SK-N-SH treated with all-trans-retinoic acid at 6 μM for 48 hours (cell line): ENCODE measurements around the gene HOMEZ.

Source experiments
- ESRRG ChIP-seq: fragments of 250-450 bp; sonication (Bioruptor Pico); IDR thresholded peaks from 2 replicates; pipeline ENCODE4 v1.6.1; 2021; ENCODE audit warnings: mild to moderate bottlenecking
- ISL1 ChIP-seq: fragments of 250-450 bp; sonication (Bioruptor Pico); IDR thresholded peaks from 2 replicates; pipeline ENCODE4 v2.1.2; 2022; ENCODE audit warnings: mild to moderate bottlenecking, moderate library complexity
- RARB ChIP-seq: fragments of 250-450 bp; sonication (Bioruptor Pico); IDR thresholded peaks from 2 replicates; pipeline ENCODE4 v1.8.0; 2021; ENCODE audit warnings: mild to moderate bottlenecking, moderate library complexity
- SNAI2 ChIP-seq: fragments of 250-450 bp; sonication (Bioruptor Pico); IDR thresholded peaks from 2 replicates; pipeline ENCODE4 v1.5.0; 2020; ENCODE audit warnings: mild to moderate bottlenecking, moderate library complexity
- TOX ChIP-seq: fragments of 250-450 bp; sonication (Bioruptor Pico); IDR thresholded peaks from 2 replicates; pipeline ENCODE4 v1.8.0; 2021; ENCODE audit warnings: mild to moderate bottlenecking, moderate library complexity, borderline replicate concordance
- ZFP3 ChIP-seq: fragments of 250-450 bp; sonication (Bioruptor Pico); IDR thresholded peaks from 2 replicates; pipeline ENCODE4 v1.5.0; 2020; ENCODE audit warnings: mild to moderate bottlenecking, moderate library complexity
- ZFP30 ChIP-seq: fragments of 450-650 bp; formaldehyde crosslinking; IDR thresholded peaks from 2 replicates; pipeline ENCODE4 v1.5.0; 2022; ENCODE audit warnings: mild to moderate bottlenecking, moderate library complexity
- ZNF70 ChIP-seq: fragments of 450-650 bp; formaldehyde crosslinking; IDR thresholded peaks from 2 replicates; pipeline ENCODE4 v1.5.0; 2020; ENCODE audit warnings: mild to moderate bottlenecking, moderate library complexity
- ZNF8 ChIP-seq: fragments of 450-650 bp; formaldehyde crosslinking; IDR thresholded peaks from 2 replicates; pipeline ENCODE4 v1.5.0; 2020; ENCODE audit warnings: mild to moderate bottlenecking, moderate library complexity
- TF ChIP-seq, protein P1 (sequence below): fragments of 250-450 bp; sonication (Bioruptor Pico); IDR thresholded peaks from 2 replicates; pipeline ENCODE4 v1.5.1; 2021; ENCODE audit warnings: mild to moderate bottlenecking, moderate library complexity
- TF ChIP-seq, protein P2 (sequence below): fragments of 250-450 bp; sonication (Bioruptor Pico); IDR thresholded peaks from 2 replicates; pipeline ENCODE4 v1.5.1; 2020; ENCODE audit warnings: low read depth, mild to moderate bottlenecking, moderate library complexity
- TF ChIP-seq, protein P3 (sequence below): fragments of 250-450 bp; sonication (Bioruptor Pico); IDR thresholded peaks from 2 replicates; pipeline ENCODE4 v1.8.0; 2020; ENCODE audit warnings: mild to moderate bottlenecking, moderate library complexity, borderline replicate concordance
- TF ChIP-seq, protein P4 (sequence below): fragments of 250-450 bp; sonication (Bioruptor Pico); IDR thresholded peaks from 2 replicates; pipeline ENCODE4 v1.5.0; 2020; ENCODE audit warnings: mild to moderate bottlenecking, moderate library complexity

DNA sequence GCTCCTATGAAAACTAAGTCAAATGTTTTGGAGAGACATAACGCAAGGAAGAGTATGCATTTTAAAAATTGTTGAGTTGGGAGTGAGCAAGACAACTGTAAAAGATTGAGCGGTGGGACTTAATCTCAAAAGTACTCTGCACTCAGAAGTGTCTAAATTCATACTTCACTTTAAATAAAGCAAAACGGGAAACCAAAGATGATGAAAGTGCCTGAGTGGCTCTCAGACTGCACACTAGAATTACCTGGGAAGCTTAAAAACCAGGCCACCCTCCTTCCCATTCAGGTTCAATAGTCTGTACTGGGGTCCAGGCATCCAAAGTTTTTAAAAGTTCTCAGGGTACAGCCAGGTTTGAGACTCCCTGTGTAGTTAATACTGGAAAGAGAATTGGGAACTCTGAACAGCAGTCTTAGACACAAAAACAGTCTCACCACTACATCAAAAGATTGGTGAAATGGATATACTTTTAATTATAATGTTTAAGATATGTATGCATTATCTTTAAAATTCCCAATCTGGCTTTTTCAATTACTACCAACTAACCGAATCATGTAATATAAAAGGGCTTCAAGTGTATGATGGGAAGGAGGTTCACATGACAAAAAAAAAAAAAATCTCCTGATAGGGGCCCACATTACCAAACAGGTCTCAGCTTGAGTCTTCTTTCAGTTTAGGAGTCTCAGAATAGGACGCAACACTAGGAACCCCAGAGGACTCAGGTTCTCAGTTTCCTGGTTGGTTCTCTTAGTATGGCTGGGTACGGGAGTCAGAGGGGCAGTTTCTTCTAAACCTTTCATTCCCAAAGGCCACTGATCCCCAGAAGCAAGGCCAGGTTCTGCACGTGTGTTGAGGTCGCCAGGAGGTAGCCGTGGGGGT lies 1.0 kb downstream of the HOMEZ start:
- TF ChIP-seq, protein P1, sequence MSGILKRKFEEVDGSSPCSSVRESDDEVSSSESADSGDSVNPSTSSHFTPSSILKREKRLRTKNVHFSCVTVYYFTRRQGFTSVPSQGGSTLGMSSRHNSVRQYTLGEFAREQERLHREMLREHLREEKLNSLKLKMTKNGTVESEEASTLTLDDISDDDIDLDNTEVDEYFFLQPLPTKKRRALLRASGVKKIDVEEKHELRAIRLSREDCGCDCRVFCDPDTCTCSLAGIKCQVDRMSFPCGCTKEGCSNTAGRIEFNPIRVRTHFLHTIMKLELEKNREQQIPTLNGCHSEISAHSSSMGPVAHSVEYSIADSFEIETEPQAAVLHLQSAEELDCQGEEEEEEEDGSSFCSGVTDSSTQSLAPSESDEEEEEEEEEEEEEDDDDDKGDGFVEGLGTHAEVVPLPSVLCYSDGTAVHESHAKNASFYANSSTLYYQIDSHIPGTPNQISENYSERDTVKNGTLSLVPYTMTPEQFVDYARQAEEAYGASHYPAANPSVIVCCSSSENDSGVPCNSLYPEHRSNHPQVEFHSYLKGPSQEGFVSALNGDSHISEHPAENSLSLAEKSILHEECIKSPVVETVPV (CRISPR knock-in tag) = no peak
- TF ChIP-seq, protein P2, sequence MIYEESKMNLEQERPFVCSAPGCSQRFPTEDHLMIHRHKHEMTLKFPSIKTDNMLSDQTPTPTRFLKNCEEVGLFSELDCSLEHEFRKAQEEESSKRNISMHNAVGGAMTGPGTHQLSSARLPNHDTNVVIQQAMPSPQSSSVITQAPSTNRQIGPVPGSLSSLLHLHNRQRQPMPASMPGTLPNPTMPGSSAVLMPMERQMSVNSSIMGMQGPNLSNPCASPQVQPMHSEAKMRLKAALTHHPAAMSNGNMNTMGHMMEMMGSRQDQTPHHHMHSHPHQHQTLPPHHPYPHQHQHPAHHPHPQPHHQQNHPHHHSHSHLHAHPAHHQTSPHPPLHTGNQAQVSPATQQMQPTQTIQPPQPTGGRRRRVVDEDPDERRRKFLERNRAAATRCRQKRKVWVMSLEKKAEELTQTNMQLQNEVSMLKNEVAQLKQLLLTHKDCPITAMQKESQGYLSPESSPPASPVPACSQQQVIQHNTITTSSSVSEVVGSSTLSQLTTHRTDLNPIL = no peak
- TF ChIP-seq ZFP3 (no peak), ZFP30 (CRISPR knock-in tag) (no peak), ESRRG (no peak), ZNF8 (CRISPR knock-in tag) (no peak), RARB (CRISPR knock-in tag) (no peak), ZNF70 (no peak), ISL1 (CRISPR knock-in tag) (no peak), SNAI2 (CRISPR knock-in tag) (no peak), TOX (CRISPR knock-in tag) (no peak)
- TF ChIP-seq, protein P3, sequence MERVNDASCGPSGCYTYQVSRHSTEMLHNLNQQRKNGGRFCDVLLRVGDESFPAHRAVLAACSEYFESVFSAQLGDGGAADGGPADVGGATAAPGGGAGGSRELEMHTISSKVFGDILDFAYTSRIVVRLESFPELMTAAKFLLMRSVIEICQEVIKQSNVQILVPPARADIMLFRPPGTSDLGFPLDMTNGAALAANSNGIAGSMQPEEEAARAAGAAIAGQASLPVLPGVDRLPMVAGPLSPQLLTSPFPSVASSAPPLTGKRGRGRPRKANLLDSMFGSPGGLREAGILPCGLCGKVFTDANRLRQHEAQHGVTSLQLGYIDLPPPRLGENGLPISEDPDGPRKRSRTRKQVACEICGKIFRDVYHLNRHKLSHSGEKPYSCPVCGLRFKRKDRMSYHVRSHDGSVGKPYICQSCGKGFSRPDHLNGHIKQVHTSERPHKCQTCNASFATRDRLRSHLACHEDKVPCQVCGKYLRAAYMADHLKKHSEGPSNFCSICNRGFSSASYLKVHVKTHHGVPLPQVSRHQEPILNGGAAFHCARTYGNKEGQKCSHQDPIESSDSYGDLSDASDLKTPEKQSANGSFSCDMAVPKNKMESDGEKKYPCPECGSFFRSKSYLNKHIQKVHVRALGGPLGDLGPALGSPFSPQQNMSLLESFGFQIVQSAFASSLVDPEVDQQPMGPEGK (CRISPR knock-in tag) = no peak
- TF ChIP-seq, protein P4, sequence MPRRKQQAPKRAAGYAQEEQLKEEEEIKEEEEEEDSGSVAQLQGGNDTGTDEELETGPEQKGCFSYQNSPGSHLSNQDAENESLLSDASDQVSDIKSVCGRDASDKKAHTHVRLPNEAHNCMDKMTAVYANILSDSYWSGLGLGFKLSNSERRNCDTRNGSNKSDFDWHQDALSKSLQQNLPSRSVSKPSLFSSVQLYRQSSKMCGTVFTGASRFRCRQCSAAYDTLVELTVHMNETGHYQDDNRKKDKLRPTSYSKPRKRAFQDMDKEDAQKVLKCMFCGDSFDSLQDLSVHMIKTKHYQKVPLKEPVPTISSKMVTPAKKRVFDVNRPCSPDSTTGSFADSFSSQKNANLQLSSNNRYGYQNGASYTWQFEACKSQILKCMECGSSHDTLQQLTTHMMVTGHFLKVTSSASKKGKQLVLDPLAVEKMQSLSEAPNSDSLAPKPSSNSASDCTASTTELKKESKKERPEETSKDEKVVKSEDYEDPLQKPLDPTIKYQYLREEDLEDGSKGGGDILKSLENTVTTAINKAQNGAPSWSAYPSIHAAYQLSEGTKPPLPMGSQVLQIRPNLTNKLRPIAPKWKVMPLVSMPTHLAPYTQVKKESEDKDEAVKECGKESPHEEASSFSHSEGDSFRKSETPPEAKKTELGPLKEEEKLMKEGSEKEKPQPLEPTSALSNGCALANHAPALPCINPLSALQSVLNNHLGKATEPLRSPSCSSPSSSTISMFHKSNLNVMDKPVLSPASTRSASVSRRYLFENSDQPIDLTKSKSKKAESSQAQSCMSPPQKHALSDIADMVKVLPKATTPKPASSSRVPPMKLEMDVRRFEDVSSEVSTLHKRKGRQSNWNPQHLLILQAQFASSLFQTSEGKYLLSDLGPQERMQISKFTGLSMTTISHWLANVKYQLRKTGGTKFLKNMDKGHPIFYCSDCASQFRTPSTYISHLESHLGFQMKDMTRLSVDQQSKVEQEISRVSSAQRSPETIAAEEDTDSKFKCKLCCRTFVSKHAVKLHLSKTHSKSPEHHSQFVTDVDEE (CRISPR knock-in tag) = no peak
